ENCODE results near the gene TMEM235.
A peak's percentile ranks its signal among the peaks of the same experiment; 100 is the strongest.

TMEM235 gene

DNA sequence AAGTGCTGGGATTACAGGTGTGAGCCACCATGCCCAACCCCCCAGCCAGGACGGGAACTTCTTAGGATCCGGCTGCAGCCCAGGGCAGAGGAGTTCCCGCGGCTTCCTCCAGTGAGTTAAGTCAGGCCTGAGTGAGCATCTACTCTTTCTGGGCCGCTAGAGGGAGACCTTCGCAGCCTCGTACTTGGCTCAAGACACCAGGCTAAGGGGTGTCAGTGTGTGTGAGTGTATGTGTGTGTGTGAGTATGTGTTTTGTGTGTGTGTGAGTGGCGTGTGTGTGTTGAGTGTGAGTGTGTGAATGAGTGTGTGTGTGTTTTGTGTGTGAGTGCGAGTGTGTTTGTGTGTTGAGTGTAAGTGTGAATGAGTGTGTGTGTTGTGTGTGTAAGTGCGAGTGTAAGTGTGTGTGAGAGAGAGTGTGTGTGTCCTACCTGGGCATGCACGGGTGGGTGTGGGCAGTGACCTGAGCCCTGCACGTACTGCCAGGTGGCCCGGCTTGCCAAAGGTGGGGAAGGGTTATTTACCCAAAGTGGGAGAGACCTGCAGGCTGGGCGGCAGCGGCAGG is 58.5 kb downstream of the TMEM235 start:
- Histone ChIP-seq H3K9me3 (ENCODE audit: severe bottlenecking) (no peaks in the 10 kb centered on the region), H3K27me3 (ENCODE audit: insufficient read depth, poor library complexity, severe bottlenecking) (no peaks in the 10 kb centered on the region), H3K36me3 (ENCODE audit: low read depth) (no peaks in the 10 kb centered on the region), H3K4me1 (ENCODE audit: insufficient read depth, poor library complexity, severe bottlenecking) (peaks cover 9% of the 10 kb centered on the region), H3K4me3 (ENCODE audit: severe bottlenecking) (no peak overlapping the region), H3K27ac (ENCODE audit: poor library complexity, severe bottlenecking) (no peak overlapping the region)
- peak; percentile 88 for ATAC-seq (ENCODE audit: low read depth)
- DNase-seq (ENCODE audit: low spot score), result peak; percentile 76
- TF ChIP-seq CTCF (IDR thresholded peaks at IDR 0.05; ENCODE audit: poor library complexity, severe bottlenecking), result peak; percentile 92

Measured in RWPE2 (cell line).